Skeletal muscle tissue (tissue), 4 donors: Measurements from ENCODE around the gene KLK12. TPM values are rescaled to one million over a fixed set of nuclear protein-coding genes. Genes with fewer than 3 reads are reported as not detected.

ENCODE experiments used
- H3K27ac ChIP-seq: one replicate; pipeline ENCODE4 v1.7.0; 2013; ENCODE audit warnings: mild to moderate bottlenecking, low read depth, low read length, inconsistent platforms
- H3K27me3 ChIP-seq, 3 donors: one replicate each; pipeline ENCODE4 v1.7.0; 2013; ENCODE audit warnings: low read length in 3 of 3; ENCODE audit not compliant: control insufficient read depth in 3 of 3, insufficient read depth in 3 of 3
- H3K36me3 ChIP-seq, 3 donors: one replicate each; pipeline ENCODE4 v1.7.0; 2013; ENCODE audit warnings: low read length in 3 of 3; ENCODE audit not compliant: control insufficient read depth in 3 of 3, insufficient read depth in 3 of 3
- H3K4me1 ChIP-seq, 3 donors: one replicate each; pipeline ENCODE4 v1.7.0; 2013; ENCODE audit warnings: low read length in 3 of 3, mild to moderate bottlenecking in 3 of 3; ENCODE audit not compliant: control insufficient read depth in 3 of 3, insufficient read depth in 3 of 3
- H3K4me3 ChIP-seq, 3 donors: one replicate each; pipeline ENCODE4 v1.7.0; 2013; ENCODE audit warnings: low read length in 3 of 3
- H3K9ac ChIP-seq, 3 donors: one replicate each; pipeline ENCODE4 v1.7.0; 2013; ENCODE audit warnings: low read length in 3 of 3, mild to moderate bottlenecking in 3 of 3, moderate library complexity in 2 of 3, low read depth in 1 of 3
- H3K9me3 ChIP-seq, 3 donors: one replicate each; pipeline ENCODE4 v1.7.0; 2013; ENCODE audit warnings: low read length in 3 of 3; ENCODE audit not compliant: control insufficient read depth in 3 of 3
- total RNA-seq: library from RNA; depleted of rRNA; stranded (reverse); fragments of >200 nt; gene quantifications from one replicate; pipeline ENCODE4 v1.2.3, GENCODE V29; 2014
- donor health status: Osteomylitis.

The KLK12 gene
- total RNA-seq, 1 donor from 2014 or later = not detected

- Histone ChIP-seq H3K4me3 (no peak overlapping the region), H3K36me3 (no peaks in the 10 kb centered on the region), H3K27ac (no peak overlapping the region), H3K9ac (no peak overlapping the region), H3K4me1 (no peaks in the 10 kb centered on the region), H3K27me3 (peaks cover 2 to 24% (median 13%) of the 10 kb centered on the region in 3 donors), H3K9me3 (no peaks in the 10 kb centered on the region)
Observed at GRCh38 chr19:51009061-51009891, 25.5 kb downstream of the KLK12 start.

GRCh38 chr19:51007488-51007887 is 27.3 kb downstream of the KLK12 start:
- Histone ChIP-seq H3K36me3 (no peaks in the 10 kb centered on the region), H3K27ac (no peak overlapping the region), H3K4me3 (no peak overlapping the region), H3K4me1 (no peaks in the 10 kb centered on the region), H3K27me3 (peaks cover 0 to 23% (median 4%) of the 10 kb centered on the region in 3 donors), H3K9me3 (peaks cover 0 to 2% (median 0%) of the 10 kb centered on the region in 3 donors), H3K9ac (no peak overlapping the region)

- H3K4me1 ChIP-seq = no peaks in the 10 kb centered on the region
- H3K27ac ChIP-seq = no peak overlapping the region
- no peak overlapping the region for H3K9ac ChIP-seq
- no peaks in the 10 kb centered on the region for H3K36me3 ChIP-seq
- peaks cover 0 to 26% (median 10%) of the 10 kb centered on the region in 3 donors for H3K27me3 ChIP-seq
- no peak overlapping the region for H3K4me3 ChIP-seq
- peaks cover 0 to 2% (median 0%) of the 10 kb centered on the region in 3 donors for H3K9me3 ChIP-seq
Observed at GRCh38 chr19:51006406-51006805, 28.4 kb downstream of the KLK12 start.

GRCh38 chr19:51005248-51005647 is 29.6 kb downstream of the KLK12 start:
- peaks cover 0 to 4% (median 0%) of the 10 kb centered on the region in 3 donors for H3K9me3 ChIP-seq
- peaks cover 0 to 33% (median 18%) of the 10 kb centered on the region in 3 donors for H3K27me3 ChIP-seq
- no peak overlapping the region for H3K9ac ChIP-seq
- H3K27ac ChIP-seq = no peak overlapping the region
- no peaks in the 10 kb centered on the region for H3K36me3 ChIP-seq
- no peak overlapping the region for H3K4me3 ChIP-seq
- no peaks in the 10 kb centered on the region for H3K4me1 ChIP-seq

- H3K9me3 ChIP-seq = peaks cover 0 to 4% (median 0%) of the 10 kb centered on the region in 3 donors
- H3K27me3 ChIP-seq = peaks cover 0 to 34% (median 20%) of the 10 kb centered on the region in 3 donors
- no peak overlapping the region for H3K4me3 ChIP-seq
- no peaks in the 10 kb centered on the region for H3K4me1 ChIP-seq
- no peak overlapping the region for H3K9ac ChIP-seq
- H3K36me3 ChIP-seq = no peaks in the 10 kb centered on the region
- no peak overlapping the region for H3K27ac ChIP-seq
Observed at GRCh38 chr19:51003316-51003715, 31.5 kb downstream of the KLK12 start.

GRCh38 chr19:51002542-51003311 is 32.1 kb downstream of the KLK12 start:
- Histone ChIP-seq H3K4me1 (no peaks in the 10 kb centered on the region), H3K27me3 (peaks cover 0 to 34% (median 20%) of the 10 kb centered on the region in 3 donors)

GRCh38 chr19:51002089-51002532 is 32.7 kb downstream of the KLK12 start:
- no peaks in the 10 kb centered on the region for H3K36me3 ChIP-seq
- H3K27me3 ChIP-seq = peaks cover 0 to 34% (median 19%) of the 10 kb centered on the region in 3 donors
- H3K9ac ChIP-seq = no peak overlapping the region
- no peak overlapping the region for H3K27ac ChIP-seq
- H3K4me3 ChIP-seq = no peak overlapping the region
- peaks cover 0 to 4% (median 0%) of the 10 kb centered on the region in 3 donors for H3K9me3 ChIP-seq
- H3K4me1 ChIP-seq = no peaks in the 10 kb centered on the region

More at GRCh38 chr19:51002542-51003311, 32.1 kb downstream of the KLK12 start:
- H3K9ac ChIP-seq = no peak overlapping the region
- no peak overlapping the region for H3K4me3 ChIP-seq
- no peak overlapping the region for H3K27ac ChIP-seq
- H3K9me3 ChIP-seq = peaks cover 0 to 4% (median 0%) of the 10 kb centered on the region in 3 donors
- no peaks in the 10 kb centered on the region for H3K36me3 ChIP-seq

- no peak within 1 kb of the TSS for H3K9ac ChIP-seq
- H3K4me1 ChIP-seq = no peaks in the 10 kb centered on the region
- H3K27ac ChIP-seq = no peak within 1 kb of the TSS
- peaks cover 0 to 4% (median 0%) of the 10 kb centered on the region in 3 donors for H3K9me3 ChIP-seq
- H3K36me3 ChIP-seq = no peaks in the 10 kb centered on the region
- peaks cover 0 to 28% (median 17%) of the 10 kb centered on the region in 3 donors for H3K27me3 ChIP-seq
- no peak within 1 kb of the TSS for H3K4me3 ChIP-seq
Observed at GRCh38 chr19:51001515-51001914, 33.3 kb downstream of the KLK12 start, which contains the start of gene KLK8. Gene KLK8 (minus strand): TSS chr19:51001604. CDS start chr19:51001167, 437 bp downstream.

- Histone ChIP-seq H3K27me3 (peaks cover 0 to 26% (median 17%) of the 10 kb centered on the region in 3 donors), H3K4me3 (no peak overlapping the region), H3K9me3 (peaks cover 0 to 4% (median 0%) of the 10 kb centered on the region in 3 donors), H3K36me3 (no peaks in the 10 kb centered on the region), H3K4me1 (no peaks in the 10 kb centered on the region), H3K9ac (no peak overlapping the region), H3K27ac (no peak overlapping the region)
Observed at GRCh38 chr19:51000981-51001380, 33.8 kb downstream of the KLK12 start.
